ENCODE measurements around the gene SETBP1.
"Not testable (repeated sequence)": the region's sequence is repeated elsewhere in the genome, so short reads cannot be mapped to it uniquely, and the experiment has no call there.

Gene SETBP1

GRCh38 chr18:44791520-44791919, 110.8 kb downstream of the SETBP1 start:
- no peak for DNase-seq (ENCODE audit: low read depth)

- DNase-seq (ENCODE audit: low read depth), result no peak
Measured at GRCh38 chr18:44792456-44793061, 111.9 kb downstream of the SETBP1 start.

- DNase-seq (ENCODE audit: low read depth), result no peak
Measured at GRCh38 chr18:44793194-44793593, 112.5 kb downstream of the SETBP1 start.

GRCh38 chr18:44793685-44794084, 113.0 kb downstream of the SETBP1 start:
- DNase-seq (ENCODE audit: low read depth), result no peak

GRCh38 chr18:44795241-44795640, 114.6 kb downstream of the SETBP1 start:
- no peak for DNase-seq (ENCODE audit: low read depth)

GRCh38 chr18:44796429-44797428, 116.0 kb downstream of the SETBP1 start:
- DNase-seq (ENCODE audit: low read depth), result no peak

GRCh38 chr18:44798433-44799048, 117.9 kb downstream of the SETBP1 start:
- DNase-seq (ENCODE audit: low read depth), result no peak

- no peak for DNase-seq (ENCODE audit: low read depth)
Measured at GRCh38 chr18:44799382-44799906, 118.8 kb downstream of the SETBP1 start.

GRCh38 chr18:44799907-44800421, 119.3 kb downstream of the SETBP1 start:
- no peak for DNase-seq (ENCODE audit: low read depth)

GRCh38 chr18:44800766-44801165, 120.1 kb downstream of the SETBP1 start:
- DNase-seq (ENCODE audit: low read depth), result not testable (repeated sequence)

- no peak for DNase-seq (ENCODE audit: low read depth)
Measured at GRCh38 chr18:44801781-44802180, 121.1 kb downstream of the SETBP1 start.

GRCh38 chr18:44802508-44802907, 121.8 kb downstream of the SETBP1 start:
- peak; percentile 33 for DNase-seq (ENCODE audit: low read depth)

- peak; percentile 37 for DNase-seq (ENCODE audit: low read depth)
Measured at GRCh38 chr18:44803019-44803650, 122.4 kb downstream of the SETBP1 start.

GRCh38 chr18:44804033-44804432, 123.3 kb downstream of the SETBP1 start:
- peak; percentile 2 for DNase-seq (ENCODE audit: low read depth)

GRCh38 chr18:44805176-44805575, 124.5 kb downstream of the SETBP1 start:
- no peak for DNase-seq (ENCODE audit: low read depth)

- no peak for DNase-seq (ENCODE audit: low read depth)
Measured at GRCh38 chr18:44805643-44806042, 125.0 kb downstream of the SETBP1 start.

- DNase-seq (ENCODE audit: low read depth), result no peak
Measured at GRCh38 chr18:44807766-44808165, 127.1 kb downstream of the SETBP1 start.

- DNase-seq (ENCODE audit: low read depth), result no peak
Measured at GRCh38 chr18:44811572-44812125, 131.0 kb downstream of the SETBP1 start.

- no peak for DNase-seq (ENCODE audit: low read depth)
Measured at GRCh38 chr18:44812426-44812825, 131.7 kb downstream of the SETBP1 start.

- DNase-seq (ENCODE audit: low read depth), result no peak
Measured at GRCh38 chr18:44813586-44813985, 132.9 kb downstream of the SETBP1 start.

GRCh38 chr18:44815108-44815507, 134.4 kb downstream of the SETBP1 start:
- no peak for DNase-seq (ENCODE audit: low read depth)
